ENCODE measurements around the gene NTM.

The NTM gene

DNA sequence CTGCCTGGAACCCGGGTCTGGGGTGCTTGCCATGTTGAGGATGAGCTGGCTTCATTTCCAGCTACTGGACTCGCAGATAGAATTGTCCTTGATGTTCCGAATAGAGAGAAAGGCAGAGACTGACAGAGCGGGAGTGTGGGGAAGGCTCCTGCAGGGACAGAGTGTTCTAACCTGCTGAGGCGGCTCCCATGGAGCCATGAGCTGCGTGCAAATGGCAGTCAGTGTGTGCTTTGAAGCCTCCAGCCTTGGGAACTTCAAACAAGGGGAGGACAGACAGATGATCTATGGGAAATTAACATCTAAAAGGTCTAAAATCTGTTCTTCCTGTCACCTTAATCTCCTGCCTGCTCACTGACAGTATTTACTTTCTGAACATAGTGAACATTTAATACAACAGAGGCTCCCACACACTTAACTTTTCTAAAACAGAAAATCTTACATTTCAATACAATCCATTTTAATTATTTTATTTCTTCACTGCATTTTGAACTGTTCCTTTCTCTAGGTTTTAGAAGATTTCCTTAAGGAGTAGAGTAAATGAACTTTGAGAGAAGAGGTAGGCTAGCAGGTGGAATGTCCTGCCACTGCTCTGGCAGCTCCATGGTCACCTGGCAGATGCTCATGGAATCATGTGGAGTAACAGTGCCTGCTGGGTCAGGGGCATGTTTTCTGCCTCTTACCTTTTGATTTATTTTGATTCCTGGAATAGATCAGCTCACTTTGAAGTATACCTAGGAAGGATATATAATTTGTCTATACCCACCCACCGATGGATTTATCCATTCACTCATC lies 481.7 kb downstream of the NTM start:
- no peak for DNase-seq

DNA sequence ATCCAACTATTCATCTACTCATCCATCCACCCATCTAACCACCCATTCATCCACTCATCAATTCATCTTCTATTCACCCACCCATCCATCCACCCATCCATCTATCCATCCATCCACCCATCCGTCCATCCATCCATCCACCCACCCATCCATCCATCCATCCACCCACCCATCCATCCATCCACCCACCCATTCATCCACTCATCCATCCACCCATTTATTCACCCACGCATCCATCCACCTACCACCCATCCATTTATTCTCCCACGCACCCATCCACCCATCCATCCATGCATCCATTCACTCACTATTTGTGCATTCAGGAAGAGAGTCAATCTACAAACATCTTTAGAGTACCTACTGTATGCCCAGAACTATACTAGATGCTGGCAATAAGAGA lies 482.3 kb downstream of the NTM start:
- no peak for DNase-seq

DNA sequence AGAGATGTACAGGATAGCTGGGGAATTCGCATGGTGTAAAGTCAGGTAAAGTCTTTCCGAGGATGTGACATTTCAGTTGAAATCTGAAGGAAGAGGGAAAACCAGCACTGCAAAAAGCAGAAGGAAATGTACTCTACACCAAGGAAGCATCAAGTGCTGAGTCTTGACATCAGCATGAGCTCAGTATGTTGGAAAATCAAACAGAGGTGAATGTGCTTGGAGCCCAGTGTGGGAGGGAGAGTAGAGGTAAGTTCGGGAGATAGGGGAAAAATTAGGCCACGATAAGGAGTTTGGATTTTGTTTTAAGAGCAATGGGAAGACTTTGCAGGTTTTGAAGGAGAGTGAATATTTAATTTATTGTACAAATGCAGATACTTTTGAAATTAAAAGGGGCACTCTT lies 484.0 kb downstream of the NTM start:
- no peak for DNase-seq

- no peak for DNase-seq
Observed at GRCh38 chr11:131855320-131855719, 484.9 kb downstream of the NTM start.

- no peak for DNase-seq
Observed at GRCh38 chr11:131857246-131857645, 486.8 kb downstream of the NTM start.

- no peak for DNase-seq
Observed at GRCh38 chr11:131858505-131858904, 488.1 kb downstream of the NTM start.

DNA sequence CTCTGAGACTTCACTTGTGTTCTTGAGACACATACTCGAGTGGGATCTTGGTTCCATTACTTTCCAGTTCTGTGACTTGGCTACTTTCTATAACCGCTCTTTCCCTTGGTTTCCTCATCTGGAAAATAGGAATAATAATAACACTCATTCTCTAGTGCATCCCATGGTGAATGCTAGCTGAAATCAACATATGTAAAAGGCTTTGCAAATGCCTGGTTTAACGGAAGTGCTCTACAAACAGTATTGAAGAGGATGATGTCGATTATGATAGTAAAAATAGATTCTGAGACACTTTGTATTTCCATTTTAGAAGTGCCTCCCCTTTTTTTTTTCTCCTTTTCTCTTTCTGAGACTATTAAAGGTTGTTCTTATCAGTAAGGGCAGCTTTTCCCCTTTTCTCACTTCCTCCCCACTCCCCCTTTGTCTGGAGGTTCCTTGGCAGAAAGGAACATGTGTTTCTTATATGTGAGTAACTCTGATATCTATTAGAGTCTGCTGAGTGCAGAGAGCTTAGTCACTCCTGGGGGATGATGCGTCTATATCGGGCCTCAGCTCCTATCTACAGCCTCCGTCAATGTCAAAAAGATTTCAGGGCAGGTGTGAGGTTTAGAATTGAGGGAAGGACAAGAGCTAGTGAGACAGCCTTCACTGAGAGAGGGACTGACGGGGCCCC lies 489.3 kb downstream of the NTM start:
- no peak for DNase-seq

DNA sequence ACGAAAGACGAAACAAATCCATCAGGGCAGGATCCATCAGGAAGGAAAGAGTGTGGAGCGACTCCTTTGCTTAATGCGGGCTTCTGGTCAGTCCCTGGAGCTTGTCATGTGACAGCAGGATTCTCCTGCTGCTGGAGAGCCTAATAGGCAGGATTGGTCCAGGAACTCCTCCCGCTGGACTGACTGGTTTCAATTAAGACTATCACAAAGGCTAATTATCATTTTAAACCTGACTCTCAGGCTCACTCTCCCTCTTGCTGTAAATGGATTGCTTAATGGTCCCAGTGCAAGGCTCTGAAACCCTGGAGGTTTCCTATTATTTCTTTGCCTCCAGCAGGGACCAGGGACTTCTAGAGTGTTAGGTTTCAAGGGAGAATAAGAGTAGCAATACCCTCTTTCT lies 493.8 kb downstream of the NTM start:
- no peak for DNase-seq

DNA sequence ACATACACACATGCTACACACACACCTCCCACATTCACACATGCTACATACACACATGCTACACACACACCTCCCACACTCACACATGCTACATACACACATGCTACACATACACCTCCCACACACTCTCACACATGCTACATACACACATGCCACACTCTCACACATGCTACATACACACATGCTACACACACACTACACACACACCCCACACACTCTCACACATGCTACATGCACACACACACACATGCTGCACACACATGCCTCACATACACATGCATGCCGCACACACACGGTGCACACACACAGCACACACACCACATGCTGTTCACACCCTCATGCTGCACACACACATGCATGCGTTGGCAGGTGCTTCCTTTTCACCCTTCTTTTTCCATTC lies 495.4 kb downstream of the NTM start:
- DNase-seq, result no peak

DNA sequence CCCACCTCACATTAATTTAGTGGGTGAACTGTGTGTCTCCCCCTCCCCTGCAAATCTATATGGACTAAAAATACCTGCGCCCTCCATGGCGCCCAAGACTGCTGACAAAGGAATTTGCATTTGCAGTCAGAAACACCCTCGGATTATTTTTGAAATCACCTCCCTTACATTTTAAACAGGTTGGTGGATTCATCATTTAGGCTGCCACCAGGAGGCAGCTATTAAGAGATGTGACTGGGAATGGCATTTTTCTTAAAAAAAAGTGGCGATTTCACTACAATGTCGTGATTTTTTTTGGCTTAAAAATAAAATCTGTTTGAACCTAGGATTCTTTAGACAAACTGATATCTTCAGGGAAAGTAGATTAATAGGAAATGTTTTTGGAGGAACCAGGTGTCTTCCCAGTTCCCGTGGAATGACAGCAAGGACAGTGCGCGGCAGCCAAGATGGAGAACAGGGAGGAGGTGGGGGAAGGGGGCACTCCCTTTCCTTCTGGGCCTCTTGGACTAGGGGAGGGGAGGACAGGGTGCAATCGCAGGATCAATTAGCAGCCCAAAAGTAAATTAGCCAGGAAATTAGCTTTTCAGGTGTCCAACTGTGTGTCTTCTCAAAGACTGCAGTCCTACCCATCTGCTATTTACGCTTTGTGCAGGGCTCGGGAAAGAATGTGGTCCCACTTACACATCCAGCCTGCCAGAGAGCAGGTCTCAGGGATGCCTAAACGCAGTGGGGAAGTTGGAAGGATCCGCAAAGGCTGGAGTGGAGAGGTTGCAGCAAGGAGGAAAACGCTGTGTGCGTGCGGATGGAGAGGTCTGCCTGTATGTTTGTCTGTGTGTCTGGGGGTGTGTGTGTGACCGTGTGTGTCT lies 496.4 kb downstream of the NTM start:
- DNase-seq, result no peak

DNA sequence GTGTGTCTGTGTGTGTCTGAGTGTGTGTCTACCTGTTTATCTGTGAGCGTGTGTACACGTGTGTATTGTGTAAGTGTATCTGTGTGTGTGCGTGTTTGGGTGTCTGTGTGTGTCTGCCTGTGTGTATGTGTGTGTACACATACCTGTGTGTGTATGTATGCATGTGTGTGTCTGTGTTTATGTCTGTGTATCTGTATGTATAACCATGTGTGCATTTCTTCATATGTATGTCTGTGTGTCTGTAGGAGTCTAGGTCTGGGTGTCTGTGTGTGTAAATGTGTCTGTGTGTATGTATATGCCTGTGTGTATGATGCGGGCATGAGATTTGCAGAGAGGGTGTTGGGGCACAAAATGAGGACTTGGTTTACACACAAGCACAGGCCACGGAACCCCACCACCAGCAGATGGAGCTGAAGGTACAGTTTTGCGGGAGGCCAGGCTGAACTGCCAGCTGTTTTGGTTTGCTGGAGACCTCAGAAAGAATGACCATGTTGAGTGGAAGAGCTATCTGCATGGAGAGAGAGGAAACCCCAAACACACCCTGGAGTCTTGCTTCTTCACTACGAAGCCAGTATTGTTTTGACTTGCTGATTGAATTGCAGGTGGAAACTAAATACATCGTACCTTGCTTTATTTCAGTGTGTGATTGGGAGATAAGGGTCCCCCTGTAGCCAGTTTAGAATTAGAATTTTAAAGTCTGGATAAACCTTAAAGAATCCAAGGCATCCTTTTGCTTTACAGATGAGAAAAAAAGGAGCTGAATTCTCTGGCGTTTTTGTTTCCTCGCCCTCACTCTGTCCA lies 497.2 kb downstream of the NTM start:
- DNase-seq, result no peak

- DNase-seq, result no peak
Observed at GRCh38 chr11:131868629-131869507, 498.5 kb downstream of the NTM start.

DNA sequence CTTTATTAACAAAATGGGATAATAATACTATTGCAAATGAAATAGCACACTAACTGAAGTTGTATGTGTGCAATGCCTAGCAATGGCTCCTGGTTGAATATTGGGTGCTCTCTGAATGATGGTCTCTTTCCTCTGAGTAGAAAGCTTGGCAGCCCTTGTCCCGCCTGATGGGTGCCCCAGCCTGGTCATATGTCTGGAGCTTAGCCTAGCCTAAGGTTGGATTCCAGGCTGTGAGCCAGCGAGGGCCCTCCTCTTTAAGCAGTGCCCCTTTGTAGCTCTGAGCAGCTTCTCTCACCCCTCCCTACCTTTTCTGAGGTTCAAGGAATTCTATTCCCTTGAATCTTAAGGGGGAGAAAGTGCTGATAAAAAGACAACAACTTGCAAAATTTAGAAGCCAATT lies 499.9 kb downstream of the NTM start:
- DNase-seq, result no peak

DNA sequence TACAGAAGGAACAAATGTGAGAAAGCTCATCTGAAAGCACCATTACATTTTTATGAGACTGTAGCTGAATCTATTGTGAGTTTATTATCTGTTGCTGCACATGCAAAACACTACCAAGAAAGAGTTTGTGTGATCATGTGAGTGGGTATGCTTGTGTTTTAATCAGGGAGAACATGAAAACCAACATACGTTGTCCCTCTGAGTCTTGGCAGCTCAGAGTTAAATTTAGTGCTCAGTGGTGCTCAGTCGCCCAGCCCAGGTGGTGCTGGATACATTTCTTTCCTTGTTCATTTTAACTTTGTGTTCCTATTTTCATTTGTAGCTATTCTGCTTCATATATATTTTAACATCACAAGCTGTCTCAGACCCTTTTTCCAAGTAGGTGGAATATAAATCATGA lies 500.6 kb downstream of the NTM start:
- no peak for DNase-seq

DNA sequence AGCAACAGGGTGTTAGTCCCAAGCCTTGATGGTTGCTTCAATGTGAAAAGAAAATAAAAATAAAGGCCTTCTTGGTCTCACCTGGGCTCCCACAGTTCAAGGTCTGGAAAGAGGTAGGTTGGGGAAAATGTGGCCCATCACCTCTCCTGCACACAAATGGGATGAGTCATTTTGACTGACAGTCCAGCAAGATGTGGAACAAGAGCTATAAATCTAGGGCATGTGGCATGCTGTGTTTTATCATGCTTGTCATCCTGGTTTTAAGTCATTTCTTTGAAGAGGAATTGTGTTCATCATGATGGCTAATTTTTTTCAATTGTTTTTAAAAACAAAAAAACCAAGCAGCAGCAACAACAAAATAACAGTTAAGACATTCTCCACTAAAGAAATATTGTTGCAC lies 503.7 kb downstream of the NTM start:
- no peak for DNase-seq

- no peak for DNase-seq
Observed at GRCh38 chr11:131875611-131876010, 505.2 kb downstream of the NTM start.

DNA sequence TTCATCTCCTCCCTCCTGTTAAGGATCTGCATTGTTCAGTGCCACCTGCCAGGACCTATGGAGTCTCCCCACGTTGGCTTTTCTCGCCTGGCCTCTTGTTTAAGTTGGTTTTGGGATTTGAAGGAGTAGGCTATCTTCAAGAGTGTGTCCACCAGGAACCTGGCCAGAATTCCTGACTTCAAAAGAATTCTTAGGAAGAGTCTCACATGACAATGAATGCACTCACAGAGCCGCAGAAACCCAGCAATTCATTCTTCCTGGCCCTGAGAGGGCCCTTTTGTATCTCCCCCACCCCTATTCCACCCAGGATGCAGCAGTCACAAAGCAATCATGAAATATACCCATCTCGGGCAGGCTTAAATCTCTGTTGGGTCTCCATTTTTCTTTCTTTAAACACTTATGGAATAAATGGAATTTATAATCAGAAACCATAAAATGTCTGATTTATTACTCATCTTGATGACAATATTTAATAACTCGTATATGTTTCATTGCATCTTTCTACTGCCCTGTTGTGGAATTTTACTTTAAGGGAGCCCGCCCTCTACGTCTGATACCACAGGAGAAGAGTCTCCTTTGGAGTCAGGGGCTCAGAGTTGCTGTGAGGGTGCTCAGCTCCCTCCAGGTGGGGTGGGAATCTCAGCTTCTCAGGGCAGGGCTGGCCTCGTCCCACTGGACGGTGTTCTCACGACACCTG lies 507.0 kb downstream of the NTM start:
- no peak for DNase-seq

DNA sequence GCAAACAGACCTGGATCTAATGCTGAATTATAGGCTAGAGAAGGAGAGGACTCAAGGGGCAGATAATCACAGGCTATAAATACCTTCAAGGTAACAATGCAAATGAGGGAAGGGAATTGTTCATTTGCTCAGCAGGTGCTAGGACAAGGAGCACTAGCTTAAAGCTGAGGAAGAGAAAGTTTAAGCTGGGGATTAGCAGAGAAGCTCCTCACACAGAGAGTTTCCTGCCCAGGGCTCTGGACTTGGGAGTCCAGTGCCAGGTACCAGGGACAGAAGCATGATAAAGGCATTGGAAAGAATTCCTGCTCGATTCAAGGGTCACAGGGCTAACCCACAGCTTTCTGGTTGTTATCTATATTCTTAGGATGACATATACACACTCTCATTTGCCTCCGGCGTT lies 509.9 kb downstream of the NTM start:
- no peak for DNase-seq

GRCh38 chr11:131880976-131881375 lies 510.6 kb downstream of the NTM start:
- no peak for DNase-seq

- no peak for DNase-seq
Observed at GRCh38 chr11:131883332-131883731, 512.9 kb downstream of the NTM start.

- DNase-seq, result no peak
Observed at GRCh38 chr11:131884461-131885073, 514.2 kb downstream of the NTM start.

Measured in activated effector memory CD4-positive, alpha-beta T cell treated with anti-CD3 and anti-CD28 coated beads, Interleukin-2, amount 50 U/mL, for 16 hours (primary cell).